ENCODE measurements around the gene NOL7.

The NOL7 gene

GRCh38 chr6:13614926-13615791 is at the start of gene NOL7:
NOL7 (plus strand) TSS chr6:13615335; CDS start chr6:13615359, 24 bp downstream.
- Histone ChIP-seq H3K36me3 (peaks cover 28% of the 10 kb centered on the region), H3K4me3 (peak within 1 kb of the TSS; percentile 82), H4K20me1 (peaks cover 42% of the 10 kb centered on the region), H3K4me1 (peaks cover 47% of the 10 kb centered on the region), H3K9me3 (no peaks in the 10 kb centered on the region), H3K9ac (peak within 1 kb of the TSS; percentile 97), H3K27me3 (no peaks in the 10 kb centered on the region), H3K27ac (peak within 1 kb of the TSS; percentile 98), H3K4me2 (peak within 1 kb of the TSS; percentile 92)
- no peak for TF ChIP-seq Cebpa-rat (IDR thresholded peaks at IDR 0.05)

DNA sequence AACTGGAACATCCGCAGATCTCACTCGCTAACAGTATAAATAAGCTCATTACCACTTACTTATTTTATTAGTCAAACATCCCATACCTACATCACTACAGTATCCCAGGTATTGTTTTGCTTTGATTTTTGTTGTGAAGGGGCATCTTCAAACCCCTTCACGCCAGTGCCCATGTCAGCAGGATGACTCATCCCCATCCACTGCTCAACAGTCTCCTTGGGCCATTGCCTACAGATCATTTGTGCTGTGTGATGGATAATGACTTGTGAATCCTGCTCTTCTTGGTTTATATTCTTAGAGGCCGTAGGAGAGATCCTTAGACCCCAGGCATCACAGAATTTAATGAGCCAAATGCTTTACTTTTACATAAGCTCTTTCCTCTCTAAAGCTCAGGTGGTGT is 49.2 kb upstream of the NOL7 start:
- Histone ChIP-seq H3K4me2 (no peak overlapping the region), H3K4me3 (no peak overlapping the region), H3K27me3 (no peaks in the 10 kb centered on the region), H4K20me1 (no peaks in the 10 kb centered on the region), H3K9ac (no peak overlapping the region), H3K36me3 (no peaks in the 10 kb centered on the region), H3K27ac (no peak overlapping the region), H3K4me1 (no peaks in the 10 kb centered on the region), H3K9me3 (no peaks in the 10 kb centered on the region)
- TF ChIP-seq Cebpa-rat (IDR thresholded peaks at IDR 0.05): no peak

GRCh38 chr6:13566500-13566899 is 48.6 kb upstream of the NOL7 start:
- no peak for TF ChIP-seq Cebpa-rat (IDR thresholded peaks at IDR 0.05)
- Histone ChIP-seq H3K9me3 (no peaks in the 10 kb centered on the region), H3K27ac (no peak overlapping the region), H3K4me3 (no peak overlapping the region), H3K4me2 (no peak overlapping the region), H4K20me1 (no peaks in the 10 kb centered on the region), H3K4me1 (no peaks in the 10 kb centered on the region), H3K36me3 (no peaks in the 10 kb centered on the region), H3K27me3 (no peaks in the 10 kb centered on the region), H3K9ac (no peak overlapping the region)

DNA sequence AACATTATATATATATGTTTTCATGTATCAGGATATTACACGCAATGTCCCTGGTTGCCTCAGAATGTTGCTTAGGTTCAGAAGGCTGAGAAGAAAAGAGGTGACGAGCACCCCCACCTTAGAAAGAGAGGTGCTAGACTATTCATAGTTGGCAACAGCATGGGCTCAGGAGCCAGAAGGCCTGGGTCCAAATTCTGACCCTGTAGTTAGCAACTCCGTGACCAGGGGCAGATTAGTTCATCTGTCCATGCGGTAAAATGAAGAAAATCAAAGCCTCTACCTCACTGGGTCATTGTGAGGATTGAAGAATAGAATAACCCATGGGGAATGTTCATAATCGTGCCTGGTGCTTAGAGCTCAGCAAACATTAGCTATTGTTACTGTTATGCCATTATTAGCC is 46.2 kb upstream of the NOL7 start:
- H3K27ac ChIP-seq: no peak overlapping the region
- peaks cover 9% of the 10 kb centered on the region for H3K4me1 ChIP-seq
- no peak overlapping the region for H3K4me2 ChIP-seq
- H3K36me3 ChIP-seq: no peaks in the 10 kb centered on the region
- no peaks in the 10 kb centered on the region for H3K9me3 ChIP-seq
- H3K9ac ChIP-seq: no peak overlapping the region
- no peaks in the 10 kb centered on the region for H4K20me1 ChIP-seq
- TF ChIP-seq Cebpa-rat (IDR thresholded peaks at IDR 0.05): no peak
- H3K27me3 ChIP-seq: no peaks in the 10 kb centered on the region
- no peak overlapping the region for H3K4me3 ChIP-seq

DNA sequence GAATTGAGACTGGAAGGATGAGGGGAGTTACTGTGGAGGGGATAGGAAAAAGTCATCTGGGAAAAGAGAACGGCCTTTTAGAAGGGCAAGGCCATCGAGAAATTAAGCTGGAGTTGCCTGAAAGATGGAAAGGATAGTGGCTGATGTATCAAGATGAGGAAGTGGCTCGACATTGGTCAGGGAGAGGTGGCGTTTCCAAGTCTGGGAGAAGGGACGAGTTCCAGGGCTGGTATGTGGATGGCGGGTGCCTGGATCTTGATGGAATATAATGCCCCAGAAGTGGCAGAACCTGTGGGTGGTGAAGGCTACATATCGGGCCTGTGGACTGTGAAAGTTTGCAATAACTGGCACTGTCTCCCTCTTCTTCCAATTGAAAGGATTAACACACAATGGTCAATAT is 42.9 kb upstream of the NOL7 start:
- Histone ChIP-seq H3K9me3 (no peaks in the 10 kb centered on the region), H3K4me3 (no peak overlapping the region), H3K4me2 (no peak overlapping the region), H3K9ac (no peak overlapping the region), H3K36me3 (no peaks in the 10 kb centered on the region), H3K4me1 (peaks cover 17% of the 10 kb centered on the region), H3K27me3 (no peaks in the 10 kb centered on the region), H3K27ac (no peak overlapping the region), H4K20me1 (no peaks in the 10 kb centered on the region)
- no peak for TF ChIP-seq Cebpa-rat (IDR thresholded peaks at IDR 0.05)

DNA sequence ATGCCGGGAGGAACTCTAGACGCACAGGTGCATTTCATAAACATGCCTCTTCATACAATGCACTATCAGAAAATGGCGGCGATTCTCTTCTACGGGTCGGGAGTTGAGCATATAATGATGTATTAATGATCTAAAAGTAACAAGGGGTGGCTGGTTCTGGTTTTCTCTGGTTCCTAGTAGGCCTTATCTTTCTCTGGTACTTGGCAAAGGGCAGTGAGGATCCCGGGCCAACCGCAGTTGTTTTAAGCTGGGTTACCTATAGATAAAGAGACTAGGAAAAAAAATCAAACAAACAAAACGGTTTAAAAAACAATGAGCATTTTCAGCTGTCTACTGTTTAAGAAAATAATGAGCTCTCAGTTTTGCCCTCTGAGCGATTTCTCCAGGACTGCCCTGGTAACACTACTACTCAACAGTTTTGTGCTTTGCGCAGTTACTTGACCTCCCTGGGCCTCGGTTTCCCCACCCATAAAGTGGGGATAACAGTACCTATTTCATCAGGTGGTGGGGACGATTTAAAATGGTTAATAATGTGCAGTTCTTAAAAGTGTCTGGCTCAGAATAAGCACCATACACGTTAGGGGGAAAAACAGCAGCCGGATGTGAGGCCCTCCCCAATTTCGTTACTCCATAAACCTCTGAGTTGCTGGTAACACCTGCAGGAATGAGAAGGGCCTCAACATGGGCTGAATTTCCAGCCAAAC is 42.0 kb upstream of the NOL7 start:
- Histone ChIP-seq H3K27me3 (no peaks in the 10 kb centered on the region), H3K4me2 (peak overlapping the region; percentile 94), H3K36me3 (no peaks in the 10 kb centered on the region), H3K9ac (peak overlapping the region; percentile 93), H3K4me3 (peak overlapping the region; percentile 93), H4K20me1 (no peaks in the 10 kb centered on the region), H3K9me3 (no peaks in the 10 kb centered on the region), H3K27ac (peak overlapping the region; percentile 97), H3K4me1 (peaks cover 17% of the 10 kb centered on the region)
- no peak for TF ChIP-seq Cebpa-rat (IDR thresholded peaks at IDR 0.05)

DNA sequence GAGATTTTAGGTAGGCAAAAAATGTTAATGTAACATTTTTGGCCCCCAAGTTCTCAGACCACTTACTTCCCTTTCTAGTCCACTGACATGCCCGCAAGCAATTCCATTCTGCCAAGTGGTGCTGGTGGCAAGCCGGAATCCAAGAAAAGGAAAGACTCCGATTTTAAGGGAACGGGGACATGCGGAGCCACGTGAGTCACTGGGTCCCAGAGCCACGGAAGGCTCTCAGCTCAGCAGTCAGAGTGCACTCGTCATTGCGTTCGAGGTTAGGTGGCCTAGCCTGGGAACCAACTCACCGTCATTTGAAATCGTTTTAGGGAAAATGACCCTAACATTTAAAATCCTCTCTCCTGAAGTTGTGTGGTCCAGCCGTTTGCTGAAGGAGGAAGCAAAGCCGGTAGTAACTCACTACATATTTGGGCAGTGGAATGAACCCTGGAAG is 41.4 kb upstream of the NOL7 start:
- Histone ChIP-seq H3K4me1 (peaks cover 17% of the 10 kb centered on the region), H3K4me2 (peak overlapping the region; percentile 94), H3K4me3 (peak overlapping the region; percentile 93), H4K20me1 (no peaks in the 10 kb centered on the region), H3K9ac (peak overlapping the region; percentile 93), H3K27ac (peak overlapping the region; percentile 97), H3K27me3 (no peaks in the 10 kb centered on the region), H3K9me3 (no peaks in the 10 kb centered on the region), H3K36me3 (no peaks in the 10 kb centered on the region)
- no peak for TF ChIP-seq Cebpa-rat (IDR thresholded peaks at IDR 0.05)

DNA sequence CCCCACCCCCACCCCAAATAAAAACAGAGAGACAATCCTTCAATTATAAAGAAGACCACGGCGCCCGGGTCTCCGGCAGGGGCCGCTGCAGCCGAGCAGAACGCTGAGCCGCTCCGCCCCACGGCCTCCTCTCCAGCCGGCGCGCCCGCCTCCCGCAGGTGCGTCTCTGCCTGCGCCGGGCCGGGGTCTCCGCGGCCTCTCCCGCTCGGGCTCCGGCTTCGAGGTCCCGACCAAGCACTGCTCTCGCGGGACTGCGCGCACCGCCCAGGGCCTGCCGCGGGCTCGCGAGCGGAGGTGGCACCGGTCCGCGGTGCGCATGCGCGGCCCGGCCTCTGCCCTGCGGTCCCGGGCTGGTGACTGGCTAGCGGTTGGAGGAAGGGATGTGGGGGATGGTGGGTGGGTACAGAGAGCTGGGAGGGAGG is 41.0 kb upstream of the NOL7 start:
- peak overlapping the region; percentile 93 for H3K4me3 ChIP-seq
- no peak for TF ChIP-seq Cebpa-rat (IDR thresholded peaks at IDR 0.05)
- H3K36me3 ChIP-seq: no peaks in the 10 kb centered on the region
- peaks cover 17% of the 10 kb centered on the region for H3K4me1 ChIP-seq
- peak overlapping the region; percentile 94 for H3K4me2 ChIP-seq
- H3K27me3 ChIP-seq: no peaks in the 10 kb centered on the region
- no peaks in the 10 kb centered on the region for H4K20me1 ChIP-seq
- H3K9me3 ChIP-seq: no peaks in the 10 kb centered on the region
- peak overlapping the region; percentile 97 for H3K27ac ChIP-seq
- peak overlapping the region; percentile 93 for H3K9ac ChIP-seq

DNA sequence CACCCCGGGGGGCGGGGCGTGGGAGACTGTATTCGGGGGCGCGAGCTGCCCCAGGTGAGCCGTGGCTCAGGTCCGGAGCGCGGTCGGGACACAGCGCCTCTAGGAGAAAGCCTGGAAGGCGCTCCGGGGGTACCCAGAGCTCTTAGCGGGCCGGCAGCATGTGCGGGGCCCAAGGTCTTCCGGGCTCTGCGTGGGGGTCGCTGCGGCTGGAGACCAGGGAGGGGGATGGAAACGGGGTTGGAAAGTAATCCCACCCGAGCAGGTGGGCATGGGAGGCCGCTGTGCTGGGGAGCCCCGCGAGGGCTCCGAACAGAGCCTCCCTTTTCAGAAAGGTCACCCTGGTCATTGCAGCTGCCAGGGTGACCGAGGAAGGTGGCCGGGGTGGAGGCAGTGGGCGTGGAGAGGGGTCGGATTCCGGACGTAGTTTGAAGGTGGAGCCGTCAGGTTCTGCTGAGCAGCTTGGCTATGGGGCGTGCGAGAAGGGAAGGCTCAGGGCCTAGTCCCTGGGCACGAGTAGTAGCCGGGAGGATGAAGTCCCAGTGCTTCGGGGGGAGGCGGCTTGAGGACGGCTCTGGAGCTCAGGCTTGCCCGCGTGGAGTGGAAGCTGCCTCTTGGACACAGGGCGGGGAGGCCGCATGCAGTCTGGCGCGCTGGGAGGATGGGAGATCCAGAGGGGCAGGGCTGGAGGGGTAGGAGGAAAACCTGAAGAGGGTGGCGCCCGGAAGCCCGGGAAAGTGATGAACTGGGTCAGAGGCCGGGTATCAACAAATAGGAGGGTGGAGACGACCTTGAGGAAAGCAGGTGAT is 40.4 kb upstream of the NOL7 start, which contains the start of gene SIRT5:
Gene SIRT5, plus strand, starts transcription at position 31 of the 806 bp plus-strand sequence. CDS start 9,510 bp downstream, outside the sequence.
- no peak for TF ChIP-seq Cebpa-rat (IDR thresholded peaks at IDR 0.05)

More for the DNA sequence above, 40.4 kb upstream of the NOL7 start, which contains the start of gene SIRT5:
- Histone ChIP-seq H3K4me2 (peak within 1 kb of the TSS; percentile 94), H4K20me1 (no peaks in the 10 kb centered on the region), H3K4me1 (peaks cover 17% of the 10 kb centered on the region), H3K27me3 (no peaks in the 10 kb centered on the region), H3K4me3 (peak within 1 kb of the TSS; percentile 93), H3K27ac (peak within 1 kb of the TSS; percentile 97), H3K36me3 (peaks cover under 1% of the 10 kb centered on the region; the same call in 1 of the 2 replicates), H3K9ac (peak within 1 kb of the TSS; percentile 93), H3K9me3 (no peaks in the 10 kb centered on the region)
